ENCODE results near the gene NUDT17. TPM values are rescaled to one million over a fixed set of nuclear protein-coding genes. Genes with fewer than 3 reads are reported as not detected.

The NUDT17 gene
- total and polyA plus RNA-seq, 8 donors: 2.7 to 12.7 (median 10.0) TPM

- TF ChIP-seq, protein P1, sequence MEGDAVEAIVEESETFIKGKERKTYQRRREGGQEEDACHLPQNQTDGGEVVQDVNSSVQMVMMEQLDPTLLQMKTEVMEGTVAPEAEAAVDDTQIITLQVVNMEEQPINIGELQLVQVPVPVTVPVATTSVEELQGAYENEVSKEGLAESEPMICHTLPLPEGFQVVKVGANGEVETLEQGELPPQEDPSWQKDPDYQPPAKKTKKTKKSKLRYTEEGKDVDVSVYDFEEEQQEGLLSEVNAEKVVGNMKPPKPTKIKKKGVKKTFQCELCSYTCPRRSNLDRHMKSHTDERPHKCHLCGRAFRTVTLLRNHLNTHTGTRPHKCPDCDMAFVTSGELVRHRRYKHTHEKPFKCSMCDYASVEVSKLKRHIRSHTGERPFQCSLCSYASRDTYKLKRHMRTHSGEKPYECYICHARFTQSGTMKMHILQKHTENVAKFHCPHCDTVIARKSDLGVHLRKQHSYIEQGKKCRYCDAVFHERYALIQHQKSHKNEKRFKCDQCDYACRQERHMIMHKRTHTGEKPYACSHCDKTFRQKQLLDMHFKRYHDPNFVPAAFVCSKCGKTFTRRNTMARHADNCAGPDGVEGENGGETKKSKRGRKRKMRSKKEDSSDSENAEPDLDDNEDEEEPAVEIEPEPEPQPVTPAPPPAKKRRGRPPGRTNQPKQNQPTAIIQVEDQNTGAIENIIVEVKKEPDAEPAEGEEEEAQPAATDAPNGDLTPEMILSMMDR (IDR thresholded peaks at IDR 0.05): peak; percentile 44 to 63
- Histone ChIP-seq H3K27ac (peak overlapping the region; percentile 73 to 82), H3K27me3 (no peaks in the 10 kb centered on the region), H3K4me1 (peaks cover 9 to 16% of the 10 kb centered on the region in 2 donors), H3K36me3 (peaks cover 3 to 57% of the 10 kb centered on the region in 2 donors), H3K9me3 (no peaks in the 10 kb centered on the region), H3K4me3 (peak overlapping the region; percentile 52 to 64)
- peak in 2 of 4 donors; percentile 39 to 44 for DNase-seq
- intact Hi-C loops (cut with DNase I): loop anchor here in 1 of 2 donors (10.0 kb wide), 1 partner anchor 169 kb away; no protein-coding TSS in a partner anchor
- ATAC-seq: peak; percentile 61
These were observed 777 bp downstream of the NUDT17 start for GRCh38 chr1:145846201-145846612.

DNA sequence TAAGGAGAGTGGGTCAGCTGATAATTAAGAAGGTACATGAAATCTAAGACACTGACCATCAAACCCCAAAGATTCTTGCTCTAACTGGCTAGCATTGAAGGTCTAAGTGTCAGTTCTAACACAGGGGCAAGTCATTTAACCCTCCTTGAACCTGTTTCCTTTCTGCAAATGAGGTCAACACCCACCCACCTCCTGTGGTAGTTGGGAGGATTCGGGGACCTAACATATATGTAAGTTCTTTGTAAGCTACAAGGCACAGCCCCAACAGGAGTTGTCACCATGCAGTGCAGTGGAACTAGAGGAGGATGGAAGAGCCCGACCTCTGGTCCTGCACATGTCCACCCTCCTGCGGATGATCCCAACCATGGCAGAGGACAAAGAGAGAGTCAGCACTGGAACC, 2.4 kb downstream of the NUDT17 start:
- Histone ChIP-seq H3K27ac (no peak overlapping the region), H3K4me3 (no peak overlapping the region), H3K27me3 (no peaks in the 10 kb centered on the region), H3K36me3 (peaks cover 3 to 57% of the 10 kb centered on the region in 2 donors), H3K9me3 (no peaks in the 10 kb centered on the region), H3K4me1 (peaks cover 9 to 16% of the 10 kb centered on the region in 2 donors)
- intact Hi-C loops (cut with DNase I): loop anchor here in 1 of 2 donors (10.0 kb wide), 1 partner anchor 167 kb away; no protein-coding TSS in a partner anchor
- TF ChIP-seq, protein P1 (IDR thresholded peaks at IDR 0.05): no peak
- DNase-seq (no peak), ATAC-seq (no peak)

GRCh38 chr1:145849356-145850160, 4.1 kb downstream of the NUDT17 start:
- peak; percentile 78 for ATAC-seq
- Histone ChIP-seq H3K27ac (peak overlapping the region in 1 of 2 donors; percentile 70), H3K27me3 (no peaks in the 10 kb centered on the region), H3K36me3 (peaks cover 3 to 70% of the 10 kb centered on the region in 2 donors), H3K4me3 (no peak overlapping the region), H3K4me1 (peaks cover 9 to 16% of the 10 kb centered on the region in 2 donors), H3K9me3 (no peaks in the 10 kb centered on the region)
- peak in 1 of 4 donors; percentile 71 for DNase-seq
- intact Hi-C loops (cut with DNase I): loop anchor here in 1 of 2 donors (10.0 kb wide), 1 partner anchor 165 kb away; no protein-coding TSS in a partner anchor
- TF ChIP-seq, protein P1 (IDR thresholded peaks at IDR 0.05): no peak

- H3K9me3 ChIP-seq: no peaks in the 10 kb centered on the region
- H3K4me3 ChIP-seq: no peak overlapping the region
- intact Hi-C loops (cut with DNase I): no loop called here
- ATAC-seq (no peak), DNase-seq (no peak)
- H3K4me1 ChIP-seq: peaks cover 3 to 21% of the 10 kb centered on the region in 2 donors
- H3K36me3 ChIP-seq: peaks cover 1 to 64% of the 10 kb centered on the region in 2 donors
- TF ChIP-seq, protein P1 (IDR thresholded peaks at IDR 0.05): no peak
- H3K27ac ChIP-seq: no peak overlapping the region
- H3K27me3 ChIP-seq: no peaks in the 10 kb centered on the region
These were observed 10.1 kb downstream of the NUDT17 start for GRCh38 chr1:145855426-145855948.

- H3K4me3 ChIP-seq: no peak overlapping the region
- DNase-seq (no peak), ATAC-seq (no peak)
- intact Hi-C loops (cut with DNase I): no loop called here
- no peaks in the 10 kb centered on the region for H3K27me3 ChIP-seq
- H3K9me3 ChIP-seq: no peaks in the 10 kb centered on the region
- peaks cover 0 to 48% of the 10 kb centered on the region in 2 donors for H3K36me3 ChIP-seq
- TF ChIP-seq, protein P1 (IDR thresholded peaks at IDR 0.05): no peak
- no peak overlapping the region for H3K27ac ChIP-seq
- peaks cover 3 to 21% of the 10 kb centered on the region in 2 donors for H3K4me1 ChIP-seq
These were observed 11.7 kb downstream of the NUDT17 start for GRCh38 chr1:145857170-145857569.

Data from left lung (tissue), 10 donors.